ENCODE measurements around the gene RAB44. TPM values are rescaled to one million over a fixed set of nuclear protein-coding genes. Genes with fewer than 3 reads are reported as not detected.
A peak's percentile ranks its signal among the peaks of the same experiment; 100 is the strongest.

Gene RAB44
- total and polyA plus RNA-seq, 9 of the 15 experiments (the other 6 are each of a cell fraction or from before 2014, with no cell fraction given) = not detected

DNA sequence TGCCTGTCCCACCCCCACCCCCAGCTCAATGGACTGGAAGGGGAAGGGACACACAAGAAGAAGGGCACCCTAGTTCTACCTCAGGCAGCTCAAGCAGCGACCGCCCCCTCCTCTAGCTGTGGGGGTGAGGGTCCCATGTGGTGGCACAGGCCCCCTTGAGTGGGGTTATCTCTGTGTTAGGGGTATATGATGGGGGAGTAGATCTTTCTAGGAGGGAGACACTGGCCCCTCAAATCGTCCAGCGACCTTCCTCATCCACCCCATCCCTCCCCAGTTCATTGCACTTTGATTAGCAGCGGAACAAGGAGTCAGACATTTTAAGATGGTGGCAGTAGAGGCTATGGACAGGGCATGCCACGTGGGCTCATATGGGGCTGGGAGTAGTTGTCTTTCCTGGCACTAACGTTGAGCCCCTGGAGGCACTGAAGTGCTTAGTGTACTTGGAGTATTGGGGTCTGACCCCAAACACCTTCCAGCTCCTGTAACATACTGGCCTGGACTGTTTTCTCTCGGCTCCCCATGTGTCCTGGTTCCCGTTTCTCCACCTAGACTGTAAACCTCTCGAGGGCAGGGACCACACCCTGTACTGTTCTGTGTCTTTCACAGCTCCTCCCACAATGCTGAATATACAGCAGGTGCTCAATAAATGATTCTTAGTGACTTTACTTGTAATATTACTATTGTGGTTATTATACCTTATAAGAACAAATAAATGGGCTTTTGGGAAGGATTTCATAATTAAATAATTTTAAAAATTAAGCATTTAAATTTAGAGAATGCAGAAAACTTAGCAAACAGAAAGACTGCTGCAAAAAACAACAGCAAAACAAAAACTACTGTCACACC lies 10.7 kb upstream of the RAB44 start:
- H3K4me3 ChIP-seq = no peak overlapping the region
- no peaks in the 10 kb centered on the region for H3K9me1 ChIP-seq (ENCODE audit: control insufficient read depth, insufficient read depth, low read length)
- H3K79me2 ChIP-seq (ENCODE audit: control insufficient read depth, insufficient read depth, low read length) = no peaks in the 10 kb centered on the region
- peaks cover 10 to 12% of the 10 kb centered on the region in 2 experiments for H3K4me1 ChIP-seq (replicated peaks in 1 of 2; ENCODE audit: control insufficient read depth in 2 of 2, insufficient read depth in 2 of 2, low read length in 2 of 2)
- CTCF ChIA-PET (ENCODE audit: low intra/inter-chr PET ratio) = interaction anchor here (0.5 kb wide), 1 partner anchor 29 kb away, joined by 3 read pairs; no protein-coding TSS in a partner anchor
- no peak overlapping the region for H3K27ac ChIP-seq (ENCODE audit: extremely low read depth, low read depth, low read length)
- POLR2A ChIA-PET = interaction anchor here (0.8 to 1.5 kb wide), 4 partner anchors 10 to 46 kb away, joined by 3 to 6 read pairs (median 4); partner anchors contain the start of gene RAB44
- no peak overlapping the region for H3K9ac ChIP-seq (ENCODE audit: insufficient read depth in 1 of 2, low read depth in 2 of 2, low read length in 2 of 2)
- TF ChIP-seq ZKSCAN8 (CRISPR knock-in tag; IDR thresholded peaks at IDR 0.05) (peak; percentile 94), ZNF551 (CRISPR knock-in tag; IDR thresholded peaks at IDR 0.05) (no peak), ZNF316 (IDR thresholded peaks at IDR 0.05) (peak; percentile 62), EWSR1 (IDR thresholded peaks at IDR 0.05; ENCODE audit: borderline replicate concordance, low read depth, partially characterized antibody) (no peak), USF1 (CRISPR knock-in tag; IDR thresholded peaks at IDR 0.05) (peak; percentile 21; the same call in 1 of the 2 replicates), TRIM28 (IDR thresholded peaks at IDR 0.05) (0 out of 2 replicates have a peak, but pooled peaks have one; percentile 24), YY1 (IDR thresholded peaks at IDR 0.05; ENCODE audit: borderline replicate concordance in 1 of 3, control insufficient read depth in 1 of 3, extremely low read depth in 1 of 3, insufficient read depth in 3 of 3, insufficient read length in 1 of 3, insufficient replicate concordance in 2 of 3, low read depth in 1 of 3, low read length in 2 of 3) (peak in 1 of 3 experiments; percentile 19)
- TF ChIP-seq, protein P1, sequence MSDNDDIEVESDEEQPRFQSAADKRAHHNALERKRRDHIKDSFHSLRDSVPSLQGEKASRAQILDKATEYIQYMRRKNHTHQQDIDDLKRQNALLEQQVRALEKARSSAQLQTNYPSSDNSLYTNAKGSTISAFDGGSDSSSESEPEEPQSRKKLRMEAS (CRISPR knock-in tag; IDR thresholded peaks at IDR 0.05) = 0 out of 2 replicates have a peak, but pooled peaks have one; percentile 14
- TF ChIP-seq, protein P2, sequence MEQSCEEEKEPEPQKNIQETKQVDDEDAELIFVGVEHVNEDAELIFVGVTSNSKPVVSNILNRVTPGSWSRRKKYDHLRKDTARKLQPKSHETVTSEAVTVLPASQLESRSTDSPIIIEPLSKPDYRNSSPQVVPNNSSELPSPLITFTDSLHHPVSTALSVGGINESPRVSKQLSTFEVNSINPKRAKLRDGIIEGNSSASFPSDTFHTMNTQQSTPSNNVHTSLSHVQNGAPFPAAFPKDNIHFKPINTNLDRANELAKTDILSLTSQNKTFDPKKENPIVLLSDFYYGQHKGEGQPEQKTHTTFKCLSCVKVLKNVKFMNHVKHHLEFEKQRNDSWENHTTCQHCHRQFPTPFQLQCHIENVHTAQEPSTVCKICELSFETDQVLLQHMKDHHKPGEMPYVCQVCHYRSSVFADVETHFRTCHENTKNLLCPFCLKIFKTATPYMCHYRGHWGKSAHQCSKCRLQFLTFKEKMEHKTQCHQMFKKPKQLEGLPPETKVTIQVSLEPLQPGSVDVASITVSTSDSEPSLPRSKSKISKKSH (CRISPR knock-in tag; IDR thresholded peaks at IDR 0.05) = no peak
- no peak for DNase-seq (ENCODE audit: extremely low read depth in 1 of 4, low spot score in 3 of 4)
- in situ Hi-C loops (cut with MboI) = no loop called here
- peaks cover 11 to 12% of the 10 kb centered on the region in 2 experiments; a peak in 3 of 5 replicates for H3K27me3 ChIP-seq (ENCODE audit: control insufficient read depth in 2 of 2, insufficient read depth in 2 of 2, low read length in 2 of 2)
- no peak overlapping the region for H2AFZ ChIP-seq (ENCODE audit: low read depth, low read length)
- intact Hi-C loops (cut with micrococcal nuclease) = no loop called here
- ATAC-seq = no peak
- H4K20me1 ChIP-seq (replicated peaks; ENCODE audit: control insufficient read depth, insufficient read depth, low read length) = no peaks in the 10 kb centered on the region
- no peaks in the 10 kb centered on the region; the same call in 2 of the 3 replicates for H3K36me3 ChIP-seq (ENCODE audit: control insufficient read depth, insufficient read depth, low read length)
- H3K9me3 ChIP-seq (replicated peaks; ENCODE audit: control insufficient read depth, insufficient read depth, low read depth, low read length) = no peaks in the 10 kb centered on the region
- H3K4me2 ChIP-seq (ENCODE audit: insufficient read depth, low read length) = no peak overlapping the region
- BruUV-seq (replicated peaks) = no TSS peak
- 28% methylated on average over 10 of the region's 10 CpGs for WGBS (ENCODE audit: insufficient coverage, low coverage, missing lambda C conversion rate)
- FAIRE-seq = no peak

Measured in K562 (cell line).